WTC11 (cell line): Measurements from ENCODE around the gene ZNF683. TPM values are rescaled to one million over a fixed set of nuclear protein-coding genes. Genes with fewer than 3 reads are reported as not detected.

Source experiments
- AR ChIP-seq: fragments of 250-450 bp; sonication (Bioruptor Pico); IDR thresholded peaks from 2 replicates; pipeline ENCODE4 v1.9.0; 2021; ENCODE audit warnings: mild to moderate bottlenecking
- CREB1 ChIP-seq: sonication (generic); formaldehyde crosslinking; IDR thresholded peaks from 2 replicates; pipeline ENCODE4 v1.8.0; 2023; ENCODE audit warnings: mild to moderate bottlenecking, missing genetic modification reagents
- CTCF ChIP-seq: fragments of 200-600 bp; IDR thresholded peaks from 2 replicates; pipeline ENCODE4 v1.8.0; 2022; ENCODE audit warnings: antibody characterized with exemption
- E2F4 ChIP-seq: sonication (generic); formaldehyde crosslinking; IDR thresholded peaks from 2 replicates; pipeline ENCODE4 v1.8.1; 2022; ENCODE audit warnings: low read depth, mild to moderate bottlenecking, moderate library complexity, missing genetic modification reagents, borderline replicate concordance
- ETV6 ChIP-seq: sonication (generic); formaldehyde crosslinking; IDR thresholded peaks from 2 replicates; pipeline ENCODE4 v1.8.1; 2022; ENCODE audit warnings: mild to moderate bottlenecking, missing genetic modification reagents
- FOXJ3 ChIP-seq: sonication (generic); formaldehyde crosslinking; IDR thresholded peaks from 2 replicates; pipeline ENCODE4 v1.9.0; 2021; ENCODE audit warnings: missing genetic modification reagents, mild to moderate bottlenecking, borderline replicate concordance
- HMGA2 ChIP-seq: fragments of 250-450 bp; sonication (Bioruptor Pico); IDR thresholded peaks from 2 replicates; pipeline ENCODE4 v1.4.0; 2021; ENCODE audit warnings: mild to moderate bottlenecking, moderate library complexity
- IRF2 ChIP-seq: sonication (generic); formaldehyde crosslinking; IDR thresholded peaks from 2 replicates; pipeline ENCODE4 v1.8.0; 2022; ENCODE audit warnings: low read depth, missing genetic modification reagents, borderline replicate concordance
- JUN ChIP-seq: sonication (generic); formaldehyde crosslinking; IDR thresholded peaks from 2 replicates; pipeline ENCODE4 v1.8.0; 2023; ENCODE audit warnings: mild to moderate bottlenecking, missing genetic modification reagents
- MAX ChIP-seq: sonication (generic); formaldehyde crosslinking; IDR thresholded peaks from 2 replicates; pipeline ENCODE4 v1.8.0; 2022; ENCODE audit warnings: mild to moderate bottlenecking, missing genetic modification reagents
- NFYB ChIP-seq: sonication (generic); formaldehyde crosslinking; conservative IDR thresholded peaks from 2 replicates; pipeline ENCODE4 v1.8.0; 2022; ENCODE audit warnings: low read depth, missing genetic modification reagents
- NR2C2 ChIP-seq: sonication (generic); formaldehyde crosslinking; IDR thresholded peaks from 2 replicates; pipeline ENCODE4 v1.8.0; 2022; ENCODE audit warnings: mild to moderate bottlenecking, missing genetic modification reagents
- TEAD1 ChIP-seq: sonication (generic); formaldehyde crosslinking; IDR thresholded peaks from 2 replicates; pipeline ENCODE4 v1.8.0; 2022; ENCODE audit warnings: mild to moderate bottlenecking, missing genetic modification reagents
- TP53 ChIP-seq: sonication (generic); formaldehyde crosslinking; IDR thresholded peaks from 2 replicates; pipeline ENCODE4 v1.8.1; 2023; ENCODE audit warnings: mild to moderate bottlenecking, missing genetic modification reagents
- ZNF416 ChIP-seq: fragments of 250-450 bp; sonication (Bioruptor Pico); IDR thresholded peaks from 2 replicates; pipeline ENCODE4 v1.9.0; 2021; ENCODE audit warnings: mild to moderate bottlenecking, inconsistent platforms
- total RNA-seq: library from RNA; stranded (reverse); gene quantifications from 3 replicates; pipeline ENCODE4 v1.2.3, GENCODE V29; 2021
- TF ChIP-seq, protein P1 (sequence below): sonication (generic); formaldehyde crosslinking; IDR thresholded peaks from 2 replicates; pipeline ENCODE4 v1.8.1; 2023; ENCODE audit warnings: mild to moderate bottlenecking, missing genetic modification reagents, borderline replicate concordance
- TF ChIP-seq, protein P2 (sequence below): fragments of 250-450 bp; sonication (Bioruptor Pico); IDR thresholded peaks from 2 replicates; pipeline ENCODE4 v1.9.0; 2021; ENCODE audit warnings: mild to moderate bottlenecking, borderline replicate concordance
- TF ChIP-seq, protein P3 (sequence below): fragments of 250-450 bp; sonication (Bioruptor Pico); IDR thresholded peaks from 2 replicates; pipeline ENCODE4 v1.9.0; 2021; ENCODE audit warnings: moderate library complexity, mild to moderate bottlenecking, inconsistent platforms, borderline replicate concordance
- TF ChIP-seq, protein P4 (sequence below): sonication (generic); formaldehyde crosslinking; IDR thresholded peaks from 2 replicates; pipeline ENCODE4 v1.8.0; 2023; ENCODE audit warnings: missing genetic modification reagents, mild to moderate bottlenecking, borderline replicate concordance

Gene ZNF683
- total RNA-seq, 1 experiment from 2014 or later, result not detected

DNA sequence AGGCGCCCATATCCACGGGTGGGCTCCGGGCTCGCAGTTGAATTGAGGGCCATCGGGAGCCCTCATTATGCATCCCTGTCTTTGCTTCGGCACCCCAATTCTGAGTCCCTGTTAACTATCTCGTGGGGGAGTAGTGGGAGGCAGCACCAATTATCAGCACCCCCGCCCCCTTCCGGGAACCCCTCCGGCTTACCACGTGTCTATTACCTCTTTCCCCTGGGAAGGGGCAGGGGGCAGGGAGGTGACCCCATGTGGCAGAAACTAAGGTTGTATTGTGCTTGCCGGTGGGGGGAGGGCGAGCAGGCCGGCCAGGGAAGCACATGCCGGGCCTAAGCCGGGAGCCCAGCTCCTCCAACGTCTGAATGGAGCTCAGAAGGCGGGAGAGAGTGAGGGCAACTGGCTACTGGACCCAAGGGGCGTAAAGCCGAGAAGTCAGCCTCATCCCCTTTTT is 39.1 kb upstream of the ZNF683 start (continued):
- TF ChIP-seq, protein P1, sequence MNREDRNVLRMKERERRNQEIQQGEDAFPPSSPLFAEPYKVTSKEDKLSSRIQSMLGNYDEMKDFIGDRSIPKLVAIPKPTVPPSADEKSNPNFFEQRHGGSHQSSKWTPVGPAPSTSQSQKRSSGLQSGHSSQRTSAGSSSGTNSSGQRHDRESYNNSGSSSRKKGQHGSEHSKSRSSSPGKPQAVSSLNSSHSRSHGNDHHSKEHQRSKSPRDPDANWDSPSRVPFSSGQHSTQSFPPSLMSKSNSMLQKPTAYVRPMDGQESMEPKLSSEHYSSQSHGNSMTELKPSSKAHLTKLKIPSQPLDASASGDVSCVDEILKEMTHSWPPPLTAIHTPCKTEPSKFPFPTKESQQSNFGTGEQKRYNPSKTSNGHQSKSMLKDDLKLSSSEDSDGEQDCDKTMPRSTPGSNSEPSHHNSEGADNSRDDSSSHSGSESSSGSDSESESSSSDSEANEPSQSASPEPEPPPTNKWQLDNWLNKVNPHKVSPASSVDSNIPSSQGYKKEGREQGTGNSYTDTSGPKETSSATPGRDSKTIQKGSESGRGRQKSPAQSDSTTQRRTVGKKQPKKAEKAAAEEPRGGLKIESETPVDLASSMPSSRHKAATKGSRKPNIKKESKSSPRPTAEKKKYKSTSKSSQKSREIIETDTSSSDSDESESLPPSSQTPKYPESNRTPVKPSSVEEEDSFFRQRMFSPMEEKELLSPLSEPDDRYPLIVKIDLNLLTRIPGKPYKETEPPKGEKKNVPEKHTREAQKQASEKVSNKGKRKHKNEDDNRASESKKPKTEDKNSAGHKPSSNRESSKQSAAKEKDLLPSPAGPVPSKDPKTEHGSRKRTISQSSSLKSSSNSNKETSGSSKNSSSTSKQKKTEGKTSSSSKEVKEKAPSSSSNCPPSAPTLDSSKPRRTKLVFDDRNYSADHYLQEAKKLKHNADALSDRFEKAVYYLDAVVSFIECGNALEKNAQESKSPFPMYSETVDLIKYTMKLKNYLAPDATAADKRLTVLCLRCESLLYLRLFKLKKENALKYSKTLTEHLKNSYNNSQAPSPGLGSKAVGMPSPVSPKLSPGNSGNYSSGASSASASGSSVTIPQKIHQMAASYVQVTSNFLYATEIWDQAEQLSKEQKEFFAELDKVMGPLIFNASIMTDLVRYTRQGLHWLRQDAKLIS, result no peak
- no peak for TF ChIP-seq CTCF
- peak; percentile 94 for TF ChIP-seq ETV6 (CRISPR knock-in tag)
- peak; percentile 41 for TF ChIP-seq NFYB
- TF ChIP-seq MAX (CRISPR knock-in tag), result peak; percentile 89
- TF ChIP-seq CREB1 (CRISPR knock-in tag), result no peak
- TF ChIP-seq JUN (CRISPR knock-in tag), result 0 out of 2 replicates have a peak, but pooled peaks have one; percentile 10
- TF ChIP-seq E2F4 (CRISPR knock-in tag), result no peak
- no peak for TF ChIP-seq AR (CRISPR knock-in tag)
- TF ChIP-seq, protein P2, sequence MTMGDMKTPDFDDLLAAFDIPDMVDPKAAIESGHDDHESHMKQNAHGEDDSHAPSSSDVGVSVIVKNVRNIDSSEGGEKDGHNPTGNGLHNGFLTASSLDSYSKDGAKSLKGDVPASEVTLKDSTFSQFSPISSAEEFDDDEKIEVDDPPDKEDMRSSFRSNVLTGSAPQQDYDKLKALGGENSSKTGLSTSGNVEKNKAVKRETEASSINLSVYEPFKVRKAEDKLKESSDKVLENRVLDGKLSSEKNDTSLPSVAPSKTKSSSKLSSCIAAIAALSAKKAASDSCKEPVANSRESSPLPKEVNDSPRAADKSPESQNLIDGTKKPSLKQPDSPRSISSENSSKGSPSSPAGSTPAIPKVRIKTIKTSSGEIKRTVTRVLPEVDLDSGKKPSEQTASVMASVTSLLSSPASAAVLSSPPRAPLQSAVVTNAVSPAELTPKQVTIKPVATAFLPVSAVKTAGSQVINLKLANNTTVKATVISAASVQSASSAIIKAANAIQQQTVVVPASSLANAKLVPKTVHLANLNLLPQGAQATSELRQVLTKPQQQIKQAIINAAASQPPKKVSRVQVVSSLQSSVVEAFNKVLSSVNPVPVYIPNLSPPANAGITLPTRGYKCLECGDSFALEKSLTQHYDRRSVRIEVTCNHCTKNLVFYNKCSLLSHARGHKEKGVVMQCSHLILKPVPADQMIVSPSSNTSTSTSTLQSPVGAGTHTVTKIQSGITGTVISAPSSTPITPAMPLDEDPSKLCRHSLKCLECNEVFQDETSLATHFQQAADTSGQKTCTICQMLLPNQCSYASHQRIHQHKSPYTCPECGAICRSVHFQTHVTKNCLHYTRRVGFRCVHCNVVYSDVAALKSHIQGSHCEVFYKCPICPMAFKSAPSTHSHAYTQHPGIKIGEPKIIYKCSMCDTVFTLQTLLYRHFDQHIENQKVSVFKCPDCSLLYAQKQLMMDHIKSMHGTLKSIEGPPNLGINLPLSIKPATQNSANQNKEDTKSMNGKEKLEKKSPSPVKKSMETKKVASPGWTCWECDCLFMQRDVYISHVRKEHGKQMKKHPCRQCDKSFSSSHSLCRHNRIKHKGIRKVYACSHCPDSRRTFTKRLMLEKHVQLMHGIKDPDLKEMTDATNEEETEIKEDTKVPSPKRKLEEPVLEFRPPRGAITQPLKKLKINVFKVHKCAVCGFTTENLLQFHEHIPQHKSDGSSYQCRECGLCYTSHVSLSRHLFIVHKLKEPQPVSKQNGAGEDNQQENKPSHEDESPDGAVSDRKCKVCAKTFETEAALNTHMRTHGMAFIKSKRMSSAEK (CRISPR knock-in tag), result no peak
- TF ChIP-seq HMGA2 (CRISPR knock-in tag), result no peak
- TF ChIP-seq ZNF416 (CRISPR knock-in tag), result no peak
- TF ChIP-seq, protein P3, sequence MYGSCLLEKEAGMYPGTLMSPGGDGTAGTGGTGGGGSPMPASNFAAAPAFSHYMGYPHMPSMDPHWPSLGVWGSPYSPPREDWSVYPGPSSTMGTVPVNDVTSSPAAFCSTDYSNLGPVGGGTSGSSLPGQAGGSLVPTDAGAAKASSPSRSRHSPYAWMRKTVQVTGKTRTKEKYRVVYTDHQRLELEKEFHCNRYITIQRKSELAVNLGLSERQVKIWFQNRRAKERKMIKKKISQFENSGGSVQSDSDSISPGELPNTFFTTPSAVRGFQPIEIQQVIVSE (CRISPR knock-in tag), result no peak
- no peak for TF ChIP-seq TP53 (CRISPR knock-in tag)
- no peak for TF ChIP-seq TEAD1
- TF ChIP-seq, protein P4, sequence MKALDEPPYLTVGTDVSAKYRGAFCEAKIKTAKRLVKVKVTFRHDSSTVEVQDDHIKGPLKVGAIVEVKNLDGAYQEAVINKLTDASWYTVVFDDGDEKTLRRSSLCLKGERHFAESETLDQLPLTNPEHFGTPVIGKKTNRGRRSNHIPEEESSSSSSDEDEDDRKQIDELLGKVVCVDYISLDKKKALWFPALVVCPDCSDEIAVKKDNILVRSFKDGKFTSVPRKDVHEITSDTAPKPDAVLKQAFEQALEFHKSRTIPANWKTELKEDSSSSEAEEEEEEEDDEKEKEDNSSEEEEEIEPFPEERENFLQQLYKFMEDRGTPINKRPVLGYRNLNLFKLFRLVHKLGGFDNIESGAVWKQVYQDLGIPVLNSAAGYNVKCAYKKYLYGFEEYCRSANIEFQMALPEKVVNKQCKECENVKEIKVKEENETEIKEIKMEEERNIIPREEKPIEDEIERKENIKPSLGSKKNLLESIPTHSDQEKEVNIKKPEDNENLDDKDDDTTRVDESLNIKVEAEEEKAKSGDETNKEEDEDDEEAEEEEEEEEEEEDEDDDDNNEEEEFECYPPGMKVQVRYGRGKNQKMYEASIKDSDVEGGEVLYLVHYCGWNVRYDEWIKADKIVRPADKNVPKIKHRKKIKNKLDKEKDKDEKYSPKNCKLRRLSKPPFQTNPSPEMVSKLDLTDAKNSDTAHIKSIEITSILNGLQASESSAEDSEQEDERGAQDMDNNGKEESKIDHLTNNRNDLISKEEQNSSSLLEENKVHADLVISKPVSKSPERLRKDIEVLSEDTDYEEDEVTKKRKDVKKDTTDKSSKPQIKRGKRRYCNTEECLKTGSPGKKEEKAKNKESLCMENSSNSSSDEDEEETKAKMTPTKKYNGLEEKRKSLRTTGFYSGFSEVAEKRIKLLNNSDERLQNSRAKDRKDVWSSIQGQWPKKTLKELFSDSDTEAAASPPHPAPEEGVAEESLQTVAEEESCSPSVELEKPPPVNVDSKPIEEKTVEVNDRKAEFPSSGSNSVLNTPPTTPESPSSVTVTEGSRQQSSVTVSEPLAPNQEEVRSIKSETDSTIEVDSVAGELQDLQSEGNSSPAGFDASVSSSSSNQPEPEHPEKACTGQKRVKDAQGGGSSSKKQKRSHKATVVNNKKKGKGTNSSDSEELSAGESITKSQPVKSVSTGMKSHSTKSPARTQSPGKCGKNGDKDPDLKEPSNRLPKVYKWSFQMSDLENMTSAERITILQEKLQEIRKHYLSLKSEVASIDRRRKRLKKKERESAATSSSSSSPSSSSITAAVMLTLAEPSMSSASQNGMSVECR, result peak; percentile 60; the same call in 1 of the 2 replicates
- 0 out of 2 replicates have a peak, but pooled peaks have one; percentile 43 for TF ChIP-seq IRF2 (CRISPR knock-in tag)
- no peak for TF ChIP-seq FOXJ3 (CRISPR knock-in tag)
- no peak for TF ChIP-seq NR2C2
